KBM-7 (cell line): ENCODE results near the gene RXFP1.

Experiments
- DNase-seq: peaks from one replicate; pipeline ENCODE4 v3.0.0-alpha.2; 2015
- in situ Hi-C: fragments of 300-500 bp; cut with MboI; formaldehyde crosslinking; loops from 2 replicates; pipeline ENCODE4 v1.14.3; 2020; ENCODE audit warnings: low sequenced_read_pairs, low pct_unique_long_range_greater_than_20kb, mixed read lengths

Gene RXFP1

DNA sequence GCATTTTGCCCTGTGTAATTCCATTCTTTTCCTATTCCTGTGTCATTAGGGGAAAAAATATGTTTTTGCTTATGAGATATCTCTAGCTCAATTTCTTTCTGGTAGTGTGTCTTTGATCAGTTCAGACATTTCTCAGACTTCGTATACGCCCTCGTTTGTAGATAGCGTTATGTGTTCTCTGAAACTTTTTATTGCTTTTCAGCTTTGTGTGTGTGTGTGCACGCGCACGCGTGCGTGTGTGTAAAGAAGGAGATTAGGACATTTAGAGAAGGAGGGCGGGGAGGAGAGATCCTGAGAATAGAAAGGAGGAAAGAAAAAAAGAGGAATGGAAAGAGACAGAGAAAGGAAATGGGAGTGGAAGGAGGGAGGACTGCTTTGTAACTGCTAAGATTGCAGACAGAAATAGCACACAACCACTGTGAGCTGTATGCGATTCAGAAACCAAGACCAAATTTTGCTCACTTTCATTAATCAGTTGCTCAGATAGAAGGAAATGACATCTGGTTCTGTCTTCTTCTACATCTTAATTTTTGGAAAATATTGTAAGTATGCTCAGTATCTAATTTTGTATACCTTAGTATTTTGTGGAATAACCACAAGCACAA lies at the start of gene RXFP1:
TSS of gene RXFP1 (plus strand) at position 399 of the 605 bp plus-strand sequence. CDS start at position 494, 95 bp downstream.
- peak; percentile 73 for DNase-seq
- in situ Hi-C loops: no loop called here

DNA sequence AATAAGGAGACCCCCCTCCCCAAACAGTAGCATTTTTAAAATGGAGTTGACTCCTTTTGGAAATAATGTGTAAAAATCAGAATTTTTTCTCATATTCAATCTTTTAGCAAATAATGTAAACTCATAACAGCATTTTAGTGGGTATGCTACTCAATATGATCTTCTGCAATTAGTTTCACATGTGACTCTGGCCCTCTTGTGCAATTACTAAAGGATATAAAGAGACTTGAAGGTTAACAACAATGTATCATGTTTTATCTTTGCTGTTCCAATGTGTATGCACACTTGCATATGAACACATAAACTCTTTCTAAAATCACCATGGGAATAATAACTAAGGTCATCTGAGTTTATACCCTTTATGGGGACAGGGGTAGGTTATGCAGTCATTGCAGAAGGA lies 39.9 kb upstream of the RXFP1 start:
- in situ Hi-C loops: no loop called here

DNA sequence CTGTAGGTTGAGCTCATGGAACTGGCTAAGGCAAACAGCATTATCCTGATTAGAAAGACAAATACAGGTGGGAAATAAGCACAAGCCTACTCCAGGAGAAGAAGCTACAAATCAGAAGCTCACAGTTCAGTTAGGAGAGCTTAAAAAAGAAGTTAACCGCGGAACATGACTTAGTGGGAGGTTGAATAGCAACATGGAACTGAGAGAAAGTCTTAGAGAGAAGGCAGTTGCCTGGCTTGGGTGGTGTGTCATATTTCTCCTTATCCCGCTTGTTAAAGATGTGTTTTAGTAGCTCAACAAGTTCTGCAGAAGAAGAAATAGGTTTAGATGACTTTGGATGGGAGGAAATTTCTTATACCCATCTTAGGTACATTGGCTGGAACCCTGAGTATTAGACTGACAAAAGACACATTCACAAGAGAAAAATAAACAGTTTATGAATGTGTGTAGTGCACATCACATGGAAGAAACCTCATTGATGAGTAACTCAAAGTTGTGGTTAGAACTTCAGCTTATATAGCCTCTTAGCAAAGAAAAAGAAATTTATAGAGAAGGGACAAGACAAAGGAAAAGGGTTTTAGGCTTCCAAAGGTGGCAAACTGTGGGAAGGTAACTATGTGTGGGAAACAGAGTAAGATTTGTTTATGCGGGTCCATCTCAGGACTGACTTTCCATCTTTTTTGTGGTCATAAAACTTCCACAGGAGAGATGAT lies 37.4 kb upstream of the RXFP1 start:
- no peak for DNase-seq
- in situ Hi-C loops: no loop called here

More for the DNA sequence above, 39.9 kb upstream of the RXFP1 start:
- no peak for DNase-seq

DNA sequence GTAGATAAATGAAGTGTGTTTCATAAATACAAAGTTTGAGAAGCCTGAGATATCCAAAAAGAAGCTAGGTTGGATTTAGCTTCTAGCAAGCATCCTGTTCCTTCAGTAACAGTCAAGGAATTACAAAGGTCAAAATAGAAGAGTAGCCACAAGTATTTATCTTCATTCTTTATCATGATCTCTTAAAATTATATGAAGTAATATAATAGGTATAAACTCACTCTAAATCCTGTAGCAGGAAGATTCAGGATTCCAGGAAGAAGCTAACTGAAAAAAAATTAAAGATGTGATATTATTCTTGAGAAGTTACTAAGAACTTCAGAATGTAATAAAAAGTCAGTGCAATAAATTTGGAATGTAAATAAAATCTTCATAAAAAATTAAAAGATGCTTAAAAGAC lies 31.1 kb upstream of the RXFP1 start:
- no peak for DNase-seq
- in situ Hi-C loops: no loop called here

DNA sequence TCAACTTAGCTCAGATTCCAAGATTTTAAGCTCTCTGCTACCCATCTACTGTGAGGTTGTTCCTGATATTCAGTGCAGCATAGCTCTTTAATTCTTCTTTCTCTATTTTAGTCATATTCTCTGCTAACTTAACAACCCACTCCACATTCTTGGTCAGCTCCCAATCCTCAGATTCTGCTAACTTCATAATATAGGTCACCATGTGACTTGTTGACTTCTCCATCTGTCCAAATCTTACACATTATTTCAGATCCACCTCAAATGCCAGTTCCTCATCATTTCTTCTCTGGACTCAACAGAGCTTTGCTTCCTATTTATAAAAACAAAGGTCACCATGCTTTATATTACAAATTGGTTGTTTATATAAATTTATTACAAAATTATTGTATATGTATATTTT lies 29.3 kb upstream of the RXFP1 start:
- in situ Hi-C loops: no loop called here
- no peak for DNase-seq

DNA sequence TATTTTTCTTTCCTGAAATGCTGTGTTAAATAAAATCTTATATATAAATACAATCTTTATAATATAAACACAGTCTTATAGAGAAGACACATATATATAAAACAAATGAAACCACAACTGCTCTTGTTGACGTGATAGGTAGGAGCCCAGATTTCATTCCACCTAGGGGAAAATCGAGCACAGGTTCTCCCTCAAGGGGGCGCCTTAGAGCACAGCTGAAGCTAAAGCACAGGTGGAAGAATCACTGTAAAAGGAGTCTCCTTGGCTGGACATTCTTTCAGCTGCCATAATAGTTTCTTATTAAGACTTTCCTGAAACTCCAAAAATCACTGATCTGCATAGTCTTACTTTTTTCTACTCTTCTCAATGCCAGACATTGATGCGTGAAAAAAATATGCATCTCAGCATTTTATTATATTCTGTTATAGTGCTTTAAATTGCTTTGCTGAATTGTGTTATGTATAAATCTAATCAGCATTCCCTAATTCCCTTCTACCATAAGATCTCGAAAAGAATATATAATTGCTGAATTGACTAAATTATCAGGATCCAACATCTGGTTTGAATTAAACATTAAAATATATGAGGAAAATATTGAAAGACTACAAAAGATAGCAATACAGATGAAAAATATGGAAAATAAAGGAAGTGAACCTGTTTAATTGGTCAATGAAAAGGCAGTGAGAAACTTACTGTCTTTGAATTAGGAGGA lies 25.5 kb upstream of the RXFP1 start:
- in situ Hi-C loops: no loop called here

DNA sequence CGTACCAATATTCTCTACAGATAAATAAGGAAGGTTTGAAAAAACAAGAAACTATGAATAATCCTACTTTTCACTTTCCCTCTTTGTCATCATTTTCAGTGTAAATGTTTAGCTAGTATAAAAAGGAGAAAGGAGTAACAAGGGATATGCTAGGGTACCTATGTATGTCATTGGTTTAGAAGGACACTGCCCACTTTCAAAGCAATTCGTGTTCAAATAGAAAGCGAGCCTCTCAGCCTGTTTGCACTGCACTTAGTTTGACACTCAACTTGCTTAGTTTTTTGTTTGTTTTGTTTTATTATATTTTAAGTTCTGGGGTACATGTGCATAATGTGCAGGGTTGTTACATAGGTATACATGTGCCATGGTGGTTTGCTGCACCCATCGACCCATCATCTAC lies 21.6 kb upstream of the RXFP1 start:
- in situ Hi-C loops: no loop called here
- no peak for DNase-seq

More for the DNA sequence above, 25.5 kb upstream of the RXFP1 start:
- peak; percentile 60 for DNase-seq

DNA sequence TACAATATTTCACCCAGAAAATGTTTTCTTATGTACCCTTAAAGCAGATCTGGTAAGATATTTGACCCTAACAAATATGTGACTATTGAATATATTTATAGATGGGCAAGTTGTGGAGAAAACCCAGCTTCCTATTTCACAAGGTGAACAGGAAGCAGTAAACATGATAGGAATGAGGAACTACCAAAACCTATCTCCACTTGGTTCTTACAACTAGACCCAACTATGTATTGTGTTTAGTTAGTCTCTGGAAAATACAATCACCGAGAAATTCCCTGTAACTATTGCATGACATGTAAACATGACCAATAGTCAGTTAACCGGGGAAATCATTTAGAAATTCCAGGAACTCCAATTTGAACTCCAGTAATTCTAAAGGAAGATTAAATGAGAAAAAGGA lies 8.4 kb upstream of the RXFP1 start:
- peak; percentile 77 for DNase-seq
- in situ Hi-C loops: no loop called here

DNA sequence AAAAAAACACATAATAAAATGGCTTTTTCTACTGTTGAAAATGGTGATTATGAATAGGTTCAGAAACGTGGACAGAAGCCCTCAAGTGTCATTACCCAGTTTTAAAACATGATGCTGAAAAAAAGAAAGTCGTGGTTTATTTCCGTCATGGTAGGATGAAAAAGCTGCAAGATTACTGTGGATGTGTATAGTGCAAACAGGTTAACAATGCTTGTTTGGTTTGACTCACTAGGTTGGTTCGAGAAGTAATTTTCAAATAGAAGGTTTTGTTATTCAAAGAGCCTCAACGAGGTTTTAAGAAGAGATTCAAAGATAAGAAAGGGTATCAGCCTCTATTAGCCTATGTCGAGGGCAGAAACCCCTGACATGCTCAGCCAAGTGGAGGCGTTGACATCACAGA lies 2.5 kb upstream of the RXFP1 start:
- in situ Hi-C loops: no loop called here
- DNase-seq: no peak

DNA sequence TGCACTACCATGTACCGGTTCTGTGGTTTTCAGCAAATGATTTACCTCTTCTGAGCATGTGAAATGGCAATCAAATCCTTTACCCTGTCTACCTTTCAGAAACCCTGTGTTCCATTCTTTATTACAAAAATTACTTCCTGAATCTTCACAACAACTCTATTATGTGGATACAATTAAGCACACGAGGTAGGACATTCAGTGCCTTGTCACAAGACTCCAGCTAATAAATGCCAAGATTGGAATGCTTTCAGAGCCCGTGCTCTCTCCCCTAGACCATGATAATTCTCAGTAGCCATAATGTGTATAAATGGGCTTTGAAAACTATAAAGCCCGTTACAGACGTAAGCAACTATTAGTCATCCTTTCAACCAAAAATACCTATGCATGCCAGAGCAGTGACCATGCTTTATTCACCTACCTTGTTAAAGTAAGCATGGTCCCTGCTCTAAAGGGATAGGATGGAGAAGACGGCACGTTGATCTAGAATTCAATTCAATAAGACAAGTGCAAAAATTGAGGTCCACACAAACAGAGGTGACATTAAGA lies 2.4 kb downstream of the RXFP1 start:
- in situ Hi-C loops: no loop called here
- DNase-seq: no peak

DNA sequence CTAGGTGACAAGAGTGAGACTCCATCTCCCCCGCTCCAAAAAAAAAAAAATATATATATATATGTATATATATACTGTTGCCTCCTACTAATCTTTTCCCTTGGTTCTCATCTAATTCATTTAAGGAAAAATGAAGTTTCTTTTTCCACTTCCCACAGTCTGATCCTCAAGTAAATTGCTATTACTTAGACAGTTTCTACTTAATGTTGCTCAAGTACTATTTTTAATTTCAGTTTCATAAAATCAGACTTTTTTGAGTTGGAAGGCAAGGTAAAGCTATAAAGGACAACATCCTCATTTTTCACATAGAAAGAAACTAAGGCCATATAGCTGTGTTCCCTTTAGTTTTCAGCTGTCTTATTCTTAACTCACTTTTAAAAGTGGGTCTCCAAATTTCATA lies 5.8 kb downstream of the RXFP1 start:
- in situ Hi-C loops: no loop called here

DNA sequence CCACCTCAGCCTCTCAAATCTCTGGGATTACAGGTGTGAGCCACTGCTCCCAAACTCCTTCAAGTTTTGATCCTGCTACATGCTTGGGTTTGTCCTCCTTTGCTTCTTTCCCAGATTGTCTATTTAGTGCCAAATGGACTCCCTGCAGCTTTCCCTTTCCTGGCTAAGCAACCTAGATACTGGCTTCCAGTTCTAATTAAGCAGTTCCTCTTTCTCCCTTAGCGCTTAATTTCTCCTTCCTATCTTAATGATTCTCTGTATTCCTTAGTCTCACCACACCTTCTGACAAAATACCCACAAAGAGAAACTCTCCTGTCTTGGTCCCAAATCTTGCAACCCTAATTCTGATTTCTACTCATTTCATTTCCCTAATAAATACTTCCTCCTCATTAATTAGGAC lies 7.8 kb downstream of the RXFP1 start:
- DNase-seq: no peak
- in situ Hi-C loops: no loop called here

More for the DNA sequence above, 5.8 kb downstream of the RXFP1 start:
- no peak for DNase-seq

DNA sequence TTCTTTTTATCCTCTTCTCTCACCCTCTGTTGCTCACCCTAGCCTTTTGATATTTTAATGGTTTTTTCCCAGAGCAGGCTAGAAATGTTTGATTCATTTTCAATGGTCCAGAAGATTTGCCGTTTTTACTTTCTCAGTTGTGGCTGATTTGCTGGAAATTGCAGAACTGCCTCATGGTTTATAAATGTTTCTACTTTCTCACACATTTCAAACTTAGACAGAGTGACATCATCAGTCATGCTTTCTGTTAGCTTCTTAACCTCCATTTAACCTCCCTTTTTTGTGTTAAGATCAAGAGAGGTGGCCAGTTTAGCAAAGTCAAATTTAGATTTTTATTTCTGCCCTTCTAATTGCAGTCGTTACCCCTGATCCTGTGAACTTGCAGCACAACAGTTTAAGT lies 8.7 kb downstream of the RXFP1 start:
- no peak for DNase-seq
- in situ Hi-C loops: no loop called here

DNA sequence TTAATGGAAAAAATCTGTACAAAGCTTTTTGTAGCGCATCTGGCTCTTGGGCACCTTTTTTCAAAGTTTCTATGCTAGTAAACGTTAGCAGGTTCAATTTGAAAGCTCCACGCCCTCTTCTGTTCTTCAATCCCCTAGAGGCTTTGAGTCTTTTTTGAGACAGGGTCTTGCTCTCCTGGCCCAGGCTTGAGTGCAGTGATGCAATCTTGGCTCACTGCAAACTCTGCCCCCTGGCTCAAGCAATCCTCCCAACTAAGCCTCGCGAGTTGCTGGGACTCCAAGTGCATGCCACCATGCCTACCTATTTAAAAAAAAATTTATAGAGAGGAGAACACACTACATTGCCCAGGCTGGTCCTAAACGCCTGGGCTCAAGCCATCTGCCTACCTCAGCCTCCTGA lies 9.2 kb downstream of the RXFP1 start:
- DNase-seq: no peak
- in situ Hi-C loops: no loop called here

DNA sequence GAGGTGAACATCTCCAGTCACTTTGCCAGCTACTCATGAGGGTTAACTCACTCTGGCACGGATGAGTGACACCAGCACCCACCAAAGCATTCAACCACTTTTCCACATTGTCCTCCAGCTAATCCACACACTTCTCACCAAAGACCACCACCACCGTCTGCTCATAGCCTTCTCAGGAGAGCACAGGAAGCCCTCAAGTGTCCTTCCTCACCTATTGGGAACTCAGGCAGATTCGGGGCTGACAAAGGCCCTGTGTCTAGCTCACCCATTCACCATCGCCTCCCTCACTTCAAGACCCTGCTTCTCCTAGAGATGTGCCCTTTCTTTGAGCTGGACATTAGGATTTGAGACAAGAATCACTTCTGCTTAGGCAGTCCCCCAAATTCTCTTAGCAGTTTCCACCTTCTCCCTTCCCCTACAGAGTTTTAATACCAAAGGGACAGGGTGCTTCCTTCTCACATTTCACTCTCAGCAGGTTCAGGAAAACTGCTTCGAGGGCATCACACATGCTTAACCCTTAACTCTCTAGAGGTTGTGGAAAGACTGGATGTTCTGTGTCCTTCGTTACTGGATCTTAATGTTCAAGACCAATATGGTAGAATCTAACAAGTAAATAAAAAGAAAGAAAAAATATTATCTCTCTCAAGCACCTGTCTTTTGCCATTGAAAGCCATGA lies 11.0 kb downstream of the RXFP1 start:
- in situ Hi-C loops: no loop called here

DNA sequence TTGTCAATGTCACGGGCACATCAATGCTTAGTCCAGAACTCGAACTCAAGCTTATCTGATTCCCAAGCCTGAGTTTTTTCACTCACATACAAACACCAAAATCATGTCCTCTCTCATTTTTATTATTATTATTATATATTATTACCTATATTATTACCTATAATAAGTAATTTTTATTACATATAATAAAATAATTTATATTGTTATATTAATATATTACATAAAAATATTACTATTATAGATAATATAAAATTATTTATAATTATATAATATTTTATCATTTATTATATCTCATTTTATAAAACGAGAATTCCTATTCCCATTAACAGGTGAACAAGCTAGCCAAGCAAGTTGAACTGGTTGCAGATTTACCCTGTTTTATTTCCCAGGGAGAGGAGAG lies 13.0 kb downstream of the RXFP1 start:
- no peak for DNase-seq
- in situ Hi-C loops: no loop called here

More for the DNA sequence above, 11.0 kb downstream of the RXFP1 start:
- DNase-seq: no peak

DNA sequence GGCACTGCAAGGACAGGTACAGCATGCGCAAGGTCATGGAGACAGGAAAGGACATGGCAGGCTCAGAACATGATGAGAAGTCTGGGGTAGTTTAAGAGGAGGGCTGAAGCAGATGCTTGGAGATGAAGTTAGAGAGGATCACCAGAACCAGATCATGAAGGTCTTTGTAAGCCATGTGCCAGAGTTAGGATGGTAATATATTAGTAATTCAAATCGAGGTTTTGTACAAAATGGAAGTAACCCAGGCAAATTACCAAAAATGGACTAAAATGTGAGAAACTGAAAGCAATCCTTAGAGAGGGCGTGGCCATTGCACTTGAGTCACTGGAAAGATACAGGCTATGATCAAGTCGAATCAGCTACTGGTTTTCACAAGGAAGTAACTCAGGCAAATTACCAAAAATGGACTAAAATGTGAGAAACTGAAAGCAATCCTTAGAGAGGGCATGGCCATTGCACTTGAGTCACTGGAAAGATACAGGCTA lies 13.5 kb downstream of the RXFP1 start:
- in situ Hi-C loops: no loop called here
- DNase-seq: peak; percentile 49

DNA sequence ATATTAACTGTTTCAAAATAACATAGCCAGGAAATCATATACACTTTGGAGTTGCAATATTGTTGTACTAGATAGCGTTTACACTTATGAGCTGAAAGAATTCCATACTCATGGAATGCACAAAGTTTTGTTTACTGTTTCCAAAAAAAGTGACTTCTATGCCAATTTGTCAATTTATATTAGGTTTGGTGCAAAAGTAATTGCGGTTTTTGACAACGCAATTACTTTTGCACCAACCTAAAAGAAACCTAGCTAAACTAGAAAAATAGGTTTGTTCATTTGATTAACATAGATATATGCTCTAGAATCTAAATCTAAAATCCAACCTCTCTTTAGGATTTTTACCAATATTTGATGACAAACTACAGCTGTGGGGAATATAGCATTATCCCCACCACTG lies 15.2 kb downstream of the RXFP1 start:
- in situ Hi-C loops: no loop called here

DNA sequence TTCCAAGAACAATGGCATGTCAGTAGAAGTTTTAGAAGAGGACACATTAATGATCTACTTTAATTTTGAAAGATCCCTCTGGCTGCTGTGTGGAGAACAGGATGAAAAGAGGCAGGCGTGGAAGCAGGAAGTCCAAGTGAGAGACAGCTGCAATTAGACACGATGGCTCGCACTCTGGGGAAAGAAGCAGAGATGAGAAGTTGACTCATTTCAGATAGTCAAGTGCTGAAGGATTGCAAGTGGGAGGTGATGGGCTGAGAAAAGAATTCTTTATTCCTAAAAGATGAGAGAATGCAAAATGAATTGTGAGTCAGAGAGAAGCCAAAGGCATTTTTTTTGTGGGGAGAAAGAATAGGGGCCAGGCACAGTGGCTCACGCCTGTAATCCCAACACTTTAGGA lies 16.5 kb downstream of the RXFP1 start:
- peak; percentile 36 for DNase-seq
- in situ Hi-C loops: no loop called here

More for the DNA sequence above, 15.2 kb downstream of the RXFP1 start:
- no peak for DNase-seq
